HepG2 (cell line): ENCODE measurements around the gene BAG5. TPM values are rescaled to one million over a fixed set of nuclear protein-coding genes. Genes with fewer than 3 reads are reported as not detected.

Experiments
- ATAC-seq: fragments of 200-7000 bp; cut with Tn5 transposase; 3 replicates; pipeline ENCODE4 v1.9.1; 2020; ENCODE audit warnings: mild to moderate bottlenecking, moderate library complexity
- BruUV-seq: library from RNA; stranded (reverse); fragments of 400-500 nt; replicated peaks from 2 replicates; lab custom pipeline; 2021; lab: Mats Ljungman, UMichigan
- CTCF ChIA-PET: fragments of 300-600 bp; formaldehyde crosslinking; extraction: SDS; loops from one replicate; lab custom pipeline; 2021; ENCODE audit warnings: low total read pairs, inconsistent platforms, low intra/inter-chr PET ratio; lab: Yijun Ruan, JAX
- POLR2A ChIA-PET: fragments of 350-600 bp; sonication (Branson Sonifier 250); formaldehyde crosslinking; loops from one replicate; lab custom pipeline; 2020; ENCODE audit warnings: antibody characterized with exemption, inconsistent platforms; lab: Yijun Ruan, JAX
- DNase-seq: peaks from one replicate; pipeline ENCODE4 v3.0.0-alpha.2; 2015; ENCODE audit warnings: low spot score
- FAIRE-seq: peaks from 3 replicates; lab custom pipeline; 2011; peaks lifted over from hg19 to GRCh38; lab: Jason Lieb, UNC
- H2AFZ ChIP-seq: one replicate; pipeline ENCODE4 v1.6.1; 2011; ENCODE audit warnings: low read length, inconsistent platforms
- H3K27ac ChIP-seq: fragments of 300-600 bp; 3 replicates; pipeline ENCODE4 v1.8.0; 2011; ENCODE audit warnings: mixed run types, mild to moderate bottlenecking, mixed read lengths, low read length, inconsistent platforms; ENCODE audit not compliant: insufficient read depth; ENCODE audit errors: extremely low read length
- H3K27me3 ChIP-seq, 2 experiments: fragments of 200-600 bp in 1 of 2; 2 replicates in 1 of 2; 3 replicates in 1 of 2; pipeline versions ENCODE4 v1.6.0 to v1.8.0; 2011; ENCODE audit warnings: low read length in 2 of 2, mild to moderate bottlenecking in 2 of 2, moderate library complexity in 2 of 2, inconsistent platforms in 1 of 2; ENCODE audit not compliant: insufficient read depth in 2 of 2, control insufficient read depth in 1 of 2
- H3K36me3 ChIP-seq, 2 experiments: fragments of 200-600 bp in 1 of 2; replicated peaks in 1 of 2; 2 replicates in 1 of 2; 3 replicates in 1 of 2; pipeline versions ENCODE4 v1.5.1 to v1.8.0; 2011; ENCODE audit warnings: low read length in 2 of 2, inconsistent platforms in 1 of 2; ENCODE audit not compliant: insufficient read depth in 2 of 2, control insufficient read depth in 1 of 2
- H3K4me1 ChIP-seq: 2 replicates; pipeline ENCODE4 v1.5.1; 2012; ENCODE audit warnings: low read length, inconsistent platforms; ENCODE audit not compliant: insufficient read depth
- H3K4me2 ChIP-seq: 2 replicates; pipeline ENCODE4 v1.6.0; 2011; ENCODE audit warnings: low read depth, low read length, inconsistent platforms
- H3K4me3 ChIP-seq, 3 experiments: fragments of 200-600 bp in 1 of 3; sonication (generic), shearing (Covaris generic) in 1 of 3; replicated peaks in 1 of 3; 2 replicates each; pipeline ENCODE4 v1.5.1; 2011 to 2016; ENCODE audit warnings: low read length in 3 of 3, inconsistent platforms in 2 of 3, low read depth in 2 of 3, mild to moderate bottlenecking in 2 of 3, control low read depth in 1 of 3, mixed read lengths in 1 of 3; ENCODE audit not compliant: insufficient read depth in 1 of 3
- H3K79me2 ChIP-seq: one replicate; pipeline ENCODE4 v1.6.1; 2011; ENCODE audit warnings: low read length, inconsistent platforms; ENCODE audit not compliant: insufficient read depth
- H3K9ac ChIP-seq: 2 replicates; pipeline ENCODE4 v1.6.0; 2011; ENCODE audit warnings: mild to moderate bottlenecking, low read depth, low read length, inconsistent platforms; ENCODE audit not compliant: insufficient read depth
- H3K9me3 ChIP-seq: 2 replicates; pipeline ENCODE4 v1.5.1; 2012; ENCODE audit warnings: mild to moderate bottlenecking, low read length
- H4K20me1 ChIP-seq: 2 replicates; pipeline ENCODE4 v1.6.0; 2011; ENCODE audit warnings: inconsistent platforms, mild to moderate bottlenecking, low read length, moderate library complexity; ENCODE audit not compliant: insufficient read depth
- DMAP1 ChIP-seq: IDR thresholded peaks from 2 replicates; pipeline ENCODE4 v1.6.1; 2016
- FOXA1 ChIP-seq, 2 experiments: fragments of 450-650 bp in 1 of 2; sonication (generic) in 1 of 2; formaldehyde crosslinking in 1 of 2; IDR thresholded peaks; 2 replicates each; pipeline versions ENCODE4 v1.4.0 to v1.6.1; 2016 to 2020; ENCODE audit warnings: missing genetic modification reagents in 1 of 2
- MED13 ChIP-seq: sonication (generic); formaldehyde crosslinking; IDR thresholded peaks from 2 replicates; pipeline ENCODE4 v1.5.0; 2020; ENCODE audit warnings: missing genetic modification reagents
- PAX8 ChIP-seq: sonication (generic); formaldehyde crosslinking; IDR thresholded peaks from 2 replicates; pipeline ENCODE4 v1.8.0; 2022; ENCODE audit warnings: mild to moderate bottlenecking, missing genetic modification reagents, borderline replicate concordance
- PRMT3 ChIP-seq: sonication (generic); formaldehyde crosslinking; IDR thresholded peaks from 2 replicates; pipeline ENCODE4 v1.8.1; 2022; ENCODE audit warnings: low read depth, mild to moderate bottlenecking, moderate library complexity, missing genetic modification reagents, borderline replicate concordance
- RFXANK ChIP-seq: IDR thresholded peaks from 2 replicates; pipeline ENCODE4 v1.6.1; 2016
- RXRB ChIP-seq: IDR thresholded peaks from 2 replicates; pipeline ENCODE4 v1.6.1; 2016; ENCODE audit warnings: borderline replicate concordance, missing genetic modification reagents, missing compliant biosample characterization
- SYNCRIP ChIP-seq: fragments of 200-400 bp; formaldehyde crosslinking; IDR thresholded peaks from 2 replicates; pipeline ENCODE4 v1.6.1; 2018; ENCODE audit warnings: mild to moderate bottlenecking, low read depth, low read length; ENCODE audit not compliant: insufficient read depth
- TMF1 ChIP-seq: sonication (generic); formaldehyde crosslinking; IDR thresholded peaks from 2 replicates; pipeline ENCODE4 v1.8.1; 2022; ENCODE audit warnings: low read depth, missing genetic modification reagents
- TOE1 ChIP-seq: sonication (generic); formaldehyde crosslinking; IDR thresholded peaks from 2 replicates; pipeline ENCODE4 v1.4.0; 2020; ENCODE audit warnings: mild to moderate bottlenecking, missing genetic modification reagents
- ZNF101 ChIP-seq: sonication (generic); formaldehyde crosslinking; IDR thresholded peaks from 2 replicates; pipeline ENCODE4 v1.4.0; 2020; ENCODE audit warnings: mild to moderate bottlenecking, low read depth, missing genetic modification reagents, borderline replicate concordance
- ZNF510 ChIP-seq: sonication (generic); formaldehyde crosslinking; IDR thresholded peaks from 2 replicates; pipeline ENCODE4 v1.4.0; 2020; ENCODE audit warnings: low read depth, mild to moderate bottlenecking, missing genetic modification reagents
- WGBS: methylation state at CpG from one replicate; pipeline ENCODE4 v1.1.6; 2017; ENCODE audit warnings: low lambda C conversion rate; 5-methylcytosine and 5-hydroxymethylcytosine counted together
- in situ Hi-C: cut with HindIII; loops from 2 replicates; pipeline ENCODE4 v1.10.0; 2017; ENCODE audit warnings: low pct_unique_long_range_greater_than_20kb; ENCODE audit not compliant: extremely low pct_ligation_motif_present
- intact Hi-C: fragments of 100-400 bp; cut with micrococcal nuclease; formaldehyde crosslinking; loops from one replicate; pipeline ENCODE4 v1.10.0; 2022; ENCODE audit not compliant: unreplicated experiment
- polyA plus RNA-seq, 8 experiments: library from polyadenylated mRNA; depleted of rRNA in 3 of 8; stranded (reverse) in 7 of 8; unstranded in 1 of 8; fragments of >200 nt; fragmentation: Illumina TruSeq in 4 of 8; extraction: Trizol in 4 of 8; gene quantifications; 2 replicates each; pipeline versions ENCODE4 v1.2.1 to v1.2.3, GENCODE V29; 2011 to 2016; ENCODE audit warnings: low read depth in 4 of 8, missing spikeins in 1 of 8, mixed read lengths in 1 of 8; ENCODE audit not compliant: insufficient read depth in 1 of 8
- total RNA-seq, 5 experiments: library from RNA; depleted of rRNA; stranded (reverse); fragments of >200 nt; fragmentation: Illumina TruSeq; extraction: Trizol; gene quantifications; 2 replicates each; pipeline ENCODE4 v1.2.3, GENCODE V29; 2016; ENCODE audit warnings: low read depth in 1 of 5
- TF ChIP-seq, protein P1 (sequence below): sonication (generic); formaldehyde crosslinking; IDR thresholded peaks from 2 replicates; pipeline ENCODE4 v1.4.0; 2020; ENCODE audit warnings: missing genetic modification reagents, borderline replicate concordance
- TF ChIP-seq, protein P2 (sequence below): sonication (generic); formaldehyde crosslinking; IDR thresholded peaks from 2 replicates; pipeline ENCODE4; 2020; ENCODE audit warnings: missing genetic modification reagents, mild to moderate bottlenecking, borderline replicate concordance

The BAG5 gene
- total and polyA plus RNA-seq, 2 of the 13 experiments (the other 11 are each of a cell fraction or from before 2014, with no cell fraction given) = 3.5 to 21.0 TPM

DNA sequence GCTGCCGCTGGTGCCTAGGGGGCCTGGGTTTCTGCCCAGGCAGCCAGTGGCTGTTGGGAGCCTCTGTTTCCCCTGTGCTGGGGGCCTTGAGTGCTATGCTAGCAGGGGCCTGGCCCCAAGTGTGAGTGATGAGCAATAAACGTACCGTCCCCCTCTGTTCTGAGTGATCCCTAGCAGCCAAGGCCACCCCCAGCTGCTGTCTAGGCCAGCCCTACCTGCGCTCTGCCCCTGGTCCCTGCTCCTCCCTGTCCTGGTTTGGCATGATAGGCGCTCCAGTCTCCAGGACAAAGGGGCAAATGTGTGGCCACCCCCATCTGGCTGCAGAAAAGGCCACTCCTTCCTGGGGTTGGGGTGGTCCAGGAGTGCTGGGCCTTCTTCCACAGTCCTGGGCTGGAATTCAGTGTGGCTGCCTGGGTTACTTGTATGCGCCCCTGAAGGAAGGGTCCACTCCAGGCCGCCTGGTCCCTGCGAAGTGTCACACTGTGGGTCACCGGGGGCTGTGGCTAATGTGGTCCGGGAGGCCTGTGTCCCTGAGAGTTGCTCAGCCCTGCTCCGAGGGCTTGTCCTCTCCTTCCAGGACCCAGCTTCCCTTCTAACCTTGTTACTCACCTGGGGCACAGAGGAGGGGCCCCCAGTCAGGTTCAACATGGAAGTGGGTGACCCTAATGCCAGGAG lies 26.4 kb downstream of the BAG5 start:
- H3K9me3 ChIP-seq = no peaks in the 10 kb centered on the region
- DNase-seq = no peak
- peaks cover 1 to 3% of the 10 kb centered on the region in 2 experiments; a peak in 3 of 5 replicates for H3K36me3 ChIP-seq
- ChIA-PET CTCF (no interaction called here), POLR2A (interaction anchor here (1.0 to 6.9 kb wide), 6 partner anchors 7 to 26 kb away, joined by 3 to 37 read pairs (median 5); partner anchors contain the start of genes BAG5, CKB, COA8 and TRMT61A)
- no peak overlapping the region for H3K4me3 ChIP-seq
- FAIRE-seq = no peak
- WGBS = no CpG with 5 or more reads among the region's 11 CpGs
- H3K9ac ChIP-seq = no peak overlapping the region
- H4K20me1 ChIP-seq = no peaks in the 10 kb centered on the region
- no peak overlapping the region for H2AFZ ChIP-seq
- peaks cover 35% of the 10 kb centered on the region for H3K4me1 ChIP-seq
- TF ChIP-seq, protein P1, sequence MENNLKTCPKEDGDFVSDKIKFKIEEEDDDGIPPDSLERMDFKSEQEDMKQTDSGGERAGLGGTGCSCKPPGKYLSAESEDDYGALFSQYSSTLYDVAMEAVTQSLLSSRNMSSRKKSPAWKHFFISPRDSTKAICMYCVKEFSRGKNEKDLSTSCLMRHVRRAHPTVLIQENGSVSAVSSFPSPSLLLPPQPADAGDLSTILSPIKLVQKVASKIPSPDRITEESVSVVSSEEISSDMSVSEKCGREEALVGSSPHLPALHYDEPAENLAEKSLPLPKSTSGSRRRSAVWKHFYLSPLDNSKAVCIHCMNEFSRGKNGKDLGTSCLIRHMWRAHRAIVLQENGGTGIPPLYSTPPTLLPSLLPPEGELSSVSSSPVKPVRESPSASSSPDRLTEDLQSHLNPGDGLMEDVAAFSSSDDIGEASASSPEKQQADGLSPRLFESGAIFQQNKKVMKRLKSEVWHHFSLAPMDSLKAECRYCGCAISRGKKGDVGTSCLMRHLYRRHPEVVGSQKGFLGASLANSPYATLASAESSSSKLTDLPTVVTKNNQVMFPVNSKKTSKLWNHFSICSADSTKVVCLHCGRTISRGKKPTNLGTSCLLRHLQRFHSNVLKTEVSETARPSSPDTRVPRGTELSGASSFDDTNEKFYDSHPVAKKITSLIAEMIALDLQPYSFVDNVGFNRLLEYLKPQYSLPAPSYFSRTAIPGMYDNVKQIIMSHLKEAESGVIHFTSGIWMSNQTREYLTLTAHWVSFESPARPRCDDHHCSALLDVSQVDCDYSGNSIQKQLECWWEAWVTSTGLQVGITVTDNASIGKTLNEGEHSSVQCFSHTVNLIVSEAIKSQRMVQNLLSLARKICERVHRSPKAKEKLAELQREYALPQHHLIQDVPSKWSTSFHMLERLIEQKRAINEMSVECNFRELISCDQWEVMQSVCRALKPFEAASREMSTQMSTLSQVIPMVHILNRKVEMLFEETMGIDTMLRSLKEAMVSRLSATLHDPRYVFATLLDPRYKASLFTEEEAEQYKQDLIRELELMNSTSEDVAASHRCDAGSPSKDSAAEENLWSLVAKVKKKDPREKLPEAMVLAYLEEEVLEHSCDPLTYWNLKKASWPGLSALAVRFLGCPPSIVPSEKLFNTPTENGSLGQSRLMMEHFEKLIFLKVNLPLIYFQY (CRISPR knock-in tag) = no peak
- TF ChIP-seq ZNF510 (CRISPR knock-in tag) (no peak), PRMT3 (no peak), SYNCRIP (no peak), RFXANK (no peak), TMF1 (CRISPR knock-in tag) (no peak), PAX8 (CRISPR knock-in tag) (no peak), DMAP1 (CRISPR knock-in tag) (no peak), FOXA1 (IDR thresholded peaks at IDR 0.05) (no peak), FOXA1 (CRISPR knock-in tag; IDR thresholded peaks at IDR 0.05) (no peak), RXRB (no peak), MED13 (CRISPR knock-in tag) (no peak), ZNF101 (CRISPR knock-in tag) (no peak), TOE1 (CRISPR knock-in tag) (no peak)
- TF ChIP-seq, protein P2, sequence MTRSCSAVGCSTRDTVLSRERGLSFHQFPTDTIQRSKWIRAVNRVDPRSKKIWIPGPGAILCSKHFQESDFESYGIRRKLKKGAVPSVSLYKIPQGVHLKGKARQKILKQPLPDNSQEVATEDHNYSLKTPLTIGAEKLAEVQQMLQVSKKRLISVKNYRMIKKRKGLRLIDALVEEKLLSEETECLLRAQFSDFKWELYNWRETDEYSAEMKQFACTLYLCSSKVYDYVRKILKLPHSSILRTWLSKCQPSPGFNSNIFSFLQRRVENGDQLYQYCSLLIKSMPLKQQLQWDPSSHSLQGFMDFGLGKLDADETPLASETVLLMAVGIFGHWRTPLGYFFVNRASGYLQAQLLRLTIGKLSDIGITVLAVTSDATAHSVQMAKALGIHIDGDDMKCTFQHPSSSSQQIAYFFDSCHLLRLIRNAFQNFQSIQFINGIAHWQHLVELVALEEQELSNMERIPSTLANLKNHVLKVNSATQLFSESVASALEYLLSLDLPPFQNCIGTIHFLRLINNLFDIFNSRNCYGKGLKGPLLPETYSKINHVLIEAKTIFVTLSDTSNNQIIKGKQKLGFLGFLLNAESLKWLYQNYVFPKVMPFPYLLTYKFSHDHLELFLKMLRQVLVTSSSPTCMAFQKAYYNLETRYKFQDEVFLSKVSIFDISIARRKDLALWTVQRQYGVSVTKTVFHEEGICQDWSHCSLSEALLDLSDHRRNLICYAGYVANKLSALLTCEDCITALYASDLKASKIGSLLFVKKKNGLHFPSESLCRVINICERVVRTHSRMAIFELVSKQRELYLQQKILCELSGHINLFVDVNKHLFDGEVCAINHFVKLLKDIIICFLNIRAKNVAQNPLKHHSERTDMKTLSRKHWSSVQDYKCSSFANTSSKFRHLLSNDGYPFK (CRISPR knock-in tag) = no peak
- H3K4me2 ChIP-seq = no peak overlapping the region
- H3K79me2 ChIP-seq = peaks cover 2% of the 10 kb centered on the region
- intact Hi-C loops = no loop called here
- no peak overlapping the region for H3K27ac ChIP-seq
- H3K27me3 ChIP-seq = peaks cover 0 to 6% of the 10 kb centered on the region in 2 experiments; a peak in 1 of 5 replicates
- no peak for ATAC-seq
- no TSS peak for BruUV-seq
- in situ Hi-C loops = no loop called here
